ENCODE data around the gene SUMO2.

- TF ChIP-seq CTCF (IDR thresholded peaks at IDR 0.05) (peak in 2 of 7 experiments; percentile 20 to 32), EP300 (IDR thresholded peaks at IDR 0.05) (no peak)
These were observed at the start of gene SUMO2 for GRCh38 chr17:75182569-75183436.

All from stomach (tissue), 4 donors.